PC-3 (cell line): ENCODE measurements around the gene SMIM38.

Experiments
- EZH2phosphoT487 ChIP-seq: fragments of 300-600 bp; sonication (generic); IDR thresholded peaks from 2 replicates; pipeline ENCODE4 v1.6.1; 2018; ENCODE audit warnings: mild to moderate bottlenecking, antibody characterized with exemption, low read length, borderline replicate concordance
- TF ChIP-seq, protein P1 (sequence below): fragments of 300-600 bp; sonication (generic); conservative IDR thresholded peaks from 2 replicates; pipeline ENCODE4 v1.5.1; 2017; ENCODE audit warnings: antibody characterized with exemption, low read depth, mild to moderate bottlenecking, low read length

GRCh38 chr11:69145050-69145380, 10.7 kb upstream of the SMIM38 start:
- TF ChIP-seq, protein P1, sequence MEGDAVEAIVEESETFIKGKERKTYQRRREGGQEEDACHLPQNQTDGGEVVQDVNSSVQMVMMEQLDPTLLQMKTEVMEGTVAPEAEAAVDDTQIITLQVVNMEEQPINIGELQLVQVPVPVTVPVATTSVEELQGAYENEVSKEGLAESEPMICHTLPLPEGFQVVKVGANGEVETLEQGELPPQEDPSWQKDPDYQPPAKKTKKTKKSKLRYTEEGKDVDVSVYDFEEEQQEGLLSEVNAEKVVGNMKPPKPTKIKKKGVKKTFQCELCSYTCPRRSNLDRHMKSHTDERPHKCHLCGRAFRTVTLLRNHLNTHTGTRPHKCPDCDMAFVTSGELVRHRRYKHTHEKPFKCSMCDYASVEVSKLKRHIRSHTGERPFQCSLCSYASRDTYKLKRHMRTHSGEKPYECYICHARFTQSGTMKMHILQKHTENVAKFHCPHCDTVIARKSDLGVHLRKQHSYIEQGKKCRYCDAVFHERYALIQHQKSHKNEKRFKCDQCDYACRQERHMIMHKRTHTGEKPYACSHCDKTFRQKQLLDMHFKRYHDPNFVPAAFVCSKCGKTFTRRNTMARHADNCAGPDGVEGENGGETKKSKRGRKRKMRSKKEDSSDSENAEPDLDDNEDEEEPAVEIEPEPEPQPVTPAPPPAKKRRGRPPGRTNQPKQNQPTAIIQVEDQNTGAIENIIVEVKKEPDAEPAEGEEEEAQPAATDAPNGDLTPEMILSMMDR = no peak
- TF ChIP-seq EZH2phosphoT487 = no peak
